ENCODE measurements around the gene MYPN.
A peak's percentile ranks its signal among the peaks of the same experiment; 100 is the strongest.

MYPN gene

DNA sequence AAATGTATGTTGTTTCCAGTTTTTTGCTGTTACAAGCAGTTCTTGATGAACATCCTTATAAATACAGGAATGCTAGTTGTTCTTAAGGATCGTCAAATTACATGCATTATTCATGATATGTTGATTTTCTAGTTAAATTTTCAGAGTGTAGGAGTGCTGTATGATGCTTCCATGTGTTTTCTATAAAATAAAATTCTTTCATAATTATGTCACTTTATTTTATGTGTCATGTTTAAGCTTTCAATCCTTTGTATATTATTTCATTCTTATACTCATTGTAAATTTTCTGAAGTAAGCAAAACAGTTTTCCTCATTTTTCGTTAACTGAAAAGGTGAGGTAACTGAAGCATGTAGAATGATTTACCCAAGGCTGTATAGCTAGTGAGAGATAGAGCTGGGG lies 16.8 kb upstream of the MYPN start:
- DNase-seq: no peak

GRCh38 chr10:68095153-68095552 lies 14.1 kb upstream of the MYPN start:
- peak; percentile 60 for DNase-seq

DNA sequence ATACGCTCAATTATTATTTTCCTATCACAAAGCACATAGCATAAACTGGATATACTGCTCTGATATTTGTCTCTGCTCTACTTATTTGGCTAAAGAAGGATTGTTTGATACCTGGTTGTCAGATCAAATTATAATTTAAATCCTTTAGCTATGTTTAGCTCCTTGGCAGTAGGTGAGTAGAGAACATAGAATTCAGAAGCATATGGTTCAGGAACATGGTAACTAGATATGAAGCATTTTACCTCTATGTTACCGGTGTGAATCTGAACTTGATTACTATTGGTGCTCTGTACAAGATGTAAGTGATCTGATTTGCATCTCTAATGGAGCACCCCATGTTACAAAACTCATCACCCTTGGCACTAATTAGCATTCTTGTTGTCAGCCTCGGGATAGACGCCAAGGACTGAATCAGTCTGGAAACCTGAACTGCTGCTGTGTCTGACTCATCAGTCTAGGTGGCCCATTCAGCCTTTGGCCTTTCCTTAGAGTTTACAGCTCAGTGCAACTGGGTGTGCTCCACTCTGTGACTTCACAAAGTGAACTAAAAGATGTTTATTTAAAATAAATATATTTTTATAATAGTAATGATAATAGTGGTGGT lies 12.3 kb upstream of the MYPN start:
- peak; percentile 90 for DNase-seq

GRCh38 chr10:68099736-68100135 lies 9.6 kb upstream of the MYPN start:
- no peak for DNase-seq

DNA sequence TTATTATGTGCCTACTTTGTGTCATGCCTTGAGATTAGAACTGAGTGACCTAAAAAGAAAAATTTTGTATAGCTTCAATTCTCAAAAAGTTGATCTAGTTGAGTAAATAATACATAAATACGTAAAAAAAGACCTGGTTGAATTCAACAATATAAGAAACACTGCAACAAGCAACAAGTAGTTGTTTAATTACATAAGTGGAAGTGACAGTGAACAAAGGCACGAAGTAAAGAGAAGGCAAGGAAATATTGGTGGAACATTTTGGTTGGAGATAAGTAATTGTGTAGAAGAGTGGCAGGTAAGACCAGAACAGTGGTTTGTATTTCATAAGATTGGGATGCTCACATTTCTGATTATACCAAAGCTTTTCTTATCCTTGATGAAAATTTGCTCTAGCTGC lies 8.2 kb upstream of the MYPN start:
- no peak for DNase-seq

DNA sequence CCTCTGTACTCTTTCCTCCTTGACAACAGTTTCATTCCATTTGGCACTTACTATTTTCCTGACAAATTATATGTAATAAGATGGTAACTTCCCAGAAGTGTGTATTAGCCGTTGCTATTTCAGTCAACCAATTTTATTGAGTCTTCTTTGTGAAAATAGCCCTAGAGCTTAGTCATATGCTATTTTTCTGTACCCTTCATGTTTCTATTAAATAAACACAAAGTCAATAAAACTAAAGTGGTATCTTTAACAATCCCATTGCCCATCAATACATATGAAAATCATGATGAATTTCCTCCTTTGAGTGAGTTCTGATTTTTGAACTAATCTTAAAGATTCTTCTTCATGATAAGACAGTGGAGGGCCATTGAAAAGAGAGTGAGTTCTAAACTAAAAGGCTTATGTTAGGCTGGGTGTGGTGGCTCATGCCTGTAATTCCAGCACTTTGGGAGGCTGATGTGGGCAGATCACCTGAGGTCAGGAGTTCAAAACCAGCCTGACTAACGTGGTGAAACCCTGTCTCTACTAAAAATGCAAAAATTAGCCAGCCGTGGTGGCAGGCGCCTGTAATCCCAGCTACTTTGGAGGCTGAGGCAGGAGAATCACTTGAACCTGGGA lies 5.9 kb upstream of the MYPN start:
- no peak for DNase-seq

- no peak for DNase-seq
Measured at GRCh38 chr10:68103901-68104300, 5.4 kb upstream of the MYPN start.

DNA sequence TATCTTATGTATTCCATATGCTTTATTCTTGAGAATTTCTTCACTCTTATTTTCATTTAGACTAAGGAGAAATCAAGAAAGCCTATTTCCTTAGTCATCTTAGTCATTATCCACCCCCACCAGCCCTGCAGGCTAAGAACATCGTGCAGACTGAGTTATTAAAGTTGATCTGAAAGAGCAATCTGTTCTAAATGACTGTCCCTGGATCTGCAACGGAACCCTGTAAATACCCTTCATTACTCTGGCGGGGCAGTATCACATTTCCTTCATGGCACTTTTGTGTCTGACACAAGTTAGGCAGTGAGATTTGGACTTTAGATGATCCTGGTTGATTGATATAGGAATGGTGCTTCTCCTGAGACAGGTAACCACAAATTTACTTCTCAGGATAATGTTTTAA lies 3.5 kb upstream of the MYPN start:
- peak; percentile 62 for DNase-seq

- peak; percentile 62 for DNase-seq
Measured at GRCh38 chr10:68106656-68107055, 2.6 kb upstream of the MYPN start.

GRCh38 chr10:68107651-68108050 lies 1.6 kb upstream of the MYPN start:
- no peak for DNase-seq

DNA sequence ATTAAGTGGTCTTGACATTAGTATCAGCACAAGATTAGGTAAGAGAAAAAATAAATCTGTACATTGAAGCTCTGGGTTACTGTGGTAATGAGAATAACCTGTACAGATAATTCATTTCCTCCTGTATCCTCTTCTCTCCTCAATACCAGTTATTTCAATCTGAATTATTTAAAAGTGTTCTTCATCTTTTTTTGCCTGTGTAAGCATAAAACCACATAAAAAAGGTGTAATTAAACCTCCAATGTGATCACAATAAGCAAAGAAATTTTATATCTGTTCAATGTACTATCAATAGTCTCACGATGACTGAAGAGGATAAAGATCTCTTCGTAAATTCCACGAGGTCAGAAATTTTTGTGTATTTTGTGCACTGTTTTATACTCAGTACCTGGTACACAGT lies 1.2 kb upstream of the MYPN start:
- DNase-seq: no peak

- no peak for DNase-seq
Measured at GRCh38 chr10:68108653-68109052, 635 bp upstream of the MYPN start.

- no peak for DNase-seq
Measured at GRCh38 chr10:68110027-68110426, 739 bp downstream of the MYPN start.

DNA sequence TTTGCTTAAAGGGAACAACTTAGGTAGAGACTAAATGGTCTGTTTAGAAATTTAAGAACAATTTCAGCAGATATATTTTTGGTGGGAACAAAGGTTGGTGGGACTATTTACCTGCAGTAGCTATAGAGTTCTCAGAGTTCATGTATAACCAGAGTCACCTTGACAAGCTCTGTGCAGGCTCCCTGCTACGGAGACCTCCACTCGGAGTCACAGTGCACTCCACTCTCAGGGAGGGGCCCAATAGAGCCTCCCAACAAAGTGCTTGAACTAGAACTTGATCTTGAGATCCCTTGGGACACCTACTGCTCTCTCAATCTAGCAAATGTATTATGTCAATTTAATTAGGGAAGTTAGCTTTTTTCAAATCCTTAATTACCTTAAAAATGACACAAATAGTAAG lies 2.3 kb downstream of the MYPN start:
- no peak for DNase-seq

- DNase-seq: no peak
Measured at GRCh38 chr10:68112837-68113236, 3.5 kb downstream of the MYPN start.

DNA sequence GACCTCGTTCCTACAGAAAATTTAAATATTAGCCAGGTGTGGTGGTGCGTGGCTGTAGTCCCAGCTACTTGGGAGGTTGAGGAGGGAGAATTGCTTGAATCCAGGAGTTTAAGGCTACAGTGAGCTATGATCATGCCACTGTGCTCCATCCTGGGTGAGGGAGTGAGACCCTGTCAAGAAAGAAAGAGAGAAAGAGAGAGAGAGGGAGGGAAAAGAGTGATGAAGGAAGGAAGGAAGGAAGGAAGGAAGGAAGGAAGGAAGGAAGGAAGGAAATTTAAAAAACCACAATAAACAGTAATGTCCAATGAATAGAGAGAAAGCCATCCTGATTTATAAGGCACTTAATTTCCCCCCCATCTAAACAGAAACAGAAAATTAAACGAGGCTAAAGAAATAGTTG lies 9.4 kb downstream of the MYPN start:
- DNase-seq: no peak

DNA sequence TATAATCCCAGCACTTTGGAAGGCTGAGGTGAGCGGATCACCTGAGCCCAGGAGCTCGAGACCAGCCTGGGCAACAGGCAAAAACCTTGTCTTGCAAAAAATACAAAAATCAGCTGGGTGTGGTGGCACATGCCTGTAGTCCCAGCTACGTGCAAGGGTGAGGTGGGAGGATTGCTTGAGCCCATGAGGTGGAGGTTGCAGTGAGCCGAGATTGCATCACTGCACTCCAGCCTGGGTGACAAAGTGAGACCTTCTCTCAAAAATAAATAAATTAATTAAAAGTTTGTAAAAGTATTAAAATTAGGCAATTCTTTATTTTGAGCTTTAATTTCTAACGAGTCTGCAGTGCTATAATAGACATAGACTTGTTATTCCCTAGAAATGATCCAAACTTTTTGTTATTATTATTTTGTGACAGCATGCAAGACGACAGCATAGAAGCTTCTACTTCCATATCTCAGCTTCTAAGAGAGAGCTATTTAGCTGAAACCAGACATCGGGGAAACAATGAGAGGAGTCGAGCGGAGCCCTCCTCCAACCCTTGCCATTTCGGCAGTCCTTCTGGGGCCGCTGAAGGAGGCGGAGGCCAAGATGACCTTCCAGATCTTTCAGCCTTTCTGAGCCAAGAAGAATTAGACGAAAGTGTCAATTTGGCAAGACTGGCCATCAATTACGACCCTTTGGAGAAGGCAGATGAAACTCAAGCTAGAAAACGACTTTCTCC lies 11.9 kb downstream of the MYPN start:
- no peak for DNase-seq

- DNase-seq: no peak
Measured at GRCh38 chr10:68121852-68122251, 12.6 kb downstream of the MYPN start.

DNA sequence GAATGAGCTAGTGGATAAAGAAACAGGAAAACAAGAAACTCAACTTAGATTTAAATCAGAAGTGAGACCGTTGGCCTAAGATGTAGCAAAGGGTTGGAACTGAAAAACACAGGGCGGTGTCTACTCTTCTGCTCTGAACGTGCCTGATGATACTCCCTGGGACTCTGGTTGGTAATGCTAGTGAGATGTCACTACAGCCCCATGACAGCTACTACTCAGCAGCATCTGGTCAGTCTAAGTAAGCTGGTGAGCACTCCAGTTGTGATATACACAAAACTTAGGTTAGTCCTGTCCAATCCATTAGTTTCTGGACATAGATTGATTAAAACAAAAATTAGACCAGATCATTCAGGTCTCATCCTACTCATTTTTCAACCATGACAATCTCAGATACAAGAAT lies 15.4 kb downstream of the MYPN start:
- no peak for DNase-seq

DNA sequence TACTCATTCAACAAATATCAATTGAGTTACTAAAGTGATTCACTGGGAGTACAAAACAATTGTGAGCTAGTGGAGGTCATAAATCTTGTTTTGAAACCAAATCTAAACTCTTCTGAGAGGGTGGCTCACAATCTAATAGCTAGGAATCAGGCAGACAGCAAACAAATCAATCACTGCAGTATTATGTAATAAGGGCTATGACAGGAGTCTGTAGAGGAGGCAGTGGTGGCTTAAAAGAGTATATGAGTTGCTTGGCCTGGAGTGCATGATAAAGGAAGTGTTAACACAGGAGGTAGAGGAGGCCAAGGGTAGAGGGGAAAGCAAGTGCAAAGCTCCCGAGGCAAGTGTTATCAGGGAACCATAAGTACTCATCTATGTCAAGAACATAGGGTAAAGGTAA lies 16.5 kb downstream of the MYPN start:
- DNase-seq: no peak

DNA sequence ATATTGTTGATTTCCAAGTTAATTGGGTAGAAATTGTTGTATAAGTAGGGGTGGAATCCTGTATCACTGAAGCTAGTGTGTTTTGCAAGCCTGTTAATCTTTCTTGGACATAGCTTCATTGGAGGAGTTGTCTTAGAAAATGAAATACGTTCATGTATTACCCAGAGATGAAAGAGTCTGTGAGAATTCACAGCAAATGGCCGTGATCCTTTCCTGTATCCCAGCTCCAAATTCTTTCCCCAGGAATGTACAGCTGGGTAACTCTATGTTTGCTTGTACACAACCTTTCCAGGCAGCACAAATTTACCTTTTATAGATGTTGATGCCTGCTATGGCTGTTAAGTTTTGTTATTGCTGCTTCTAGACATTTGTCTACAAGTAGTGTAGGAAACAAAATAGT lies 18.7 kb downstream of the MYPN start:
- no peak for DNase-seq

DNA sequence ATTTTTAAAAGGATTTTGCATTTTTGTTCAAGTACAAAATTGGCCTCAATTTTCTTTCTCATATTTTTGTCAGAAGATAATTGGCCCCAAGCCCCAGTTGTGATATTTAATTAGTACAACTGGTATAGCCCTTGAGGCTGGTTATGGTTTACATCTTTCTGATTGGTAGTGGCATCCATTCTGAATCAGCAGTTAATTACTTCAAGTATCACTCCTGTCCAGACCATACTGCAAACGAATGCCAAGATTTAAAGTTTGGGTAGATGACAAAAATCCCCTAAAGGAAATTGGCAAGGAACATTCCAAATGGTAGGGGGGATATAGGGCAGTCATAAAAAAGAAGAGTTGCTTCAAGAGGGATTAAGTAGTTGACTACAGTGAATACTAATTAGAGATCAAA lies 23.1 kb downstream of the MYPN start:
- no peak for DNase-seq

DNA sequence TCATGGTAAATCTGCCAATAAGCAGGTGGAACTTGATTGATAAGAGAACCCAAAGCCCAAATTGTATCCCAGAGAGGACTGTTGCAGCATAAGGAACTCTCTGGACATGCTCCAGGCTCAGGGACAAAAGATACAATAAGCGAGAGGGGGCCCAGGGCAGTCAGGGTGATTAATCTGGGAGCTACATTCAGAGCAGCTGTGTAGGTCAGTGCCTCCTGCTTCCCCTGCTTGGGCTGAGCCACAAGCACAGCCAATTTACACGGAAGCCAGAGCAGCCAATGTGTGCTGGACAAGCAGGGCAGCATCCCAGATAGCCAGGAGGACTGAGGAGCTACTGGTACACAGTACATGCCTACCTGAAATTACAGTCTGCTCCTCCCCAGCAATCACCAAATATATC lies 24.2 kb downstream of the MYPN start:
- DNase-seq: no peak

DNA sequence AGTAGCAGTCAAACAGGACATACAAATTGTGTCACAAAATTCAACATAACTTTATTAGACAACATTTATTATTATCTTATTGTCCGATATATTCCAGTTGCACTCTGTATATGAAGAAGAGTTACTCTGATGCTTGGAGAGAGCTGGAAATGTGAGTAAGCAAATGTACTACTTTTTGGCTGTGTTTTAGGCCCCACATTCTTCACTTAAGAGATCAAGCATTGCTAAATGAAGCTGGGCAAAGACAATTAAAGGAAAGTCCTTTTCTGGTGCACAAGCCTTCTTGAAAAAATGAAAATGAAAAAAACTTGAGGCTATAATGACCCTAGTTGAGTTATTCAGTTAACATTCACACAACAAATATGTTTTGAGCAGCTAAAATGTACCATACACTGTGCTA lies 26.1 kb downstream of the MYPN start:
- DNase-seq: no peak

Measured in islet precursor cell (in vitro differentiated cells).